ENCODE data around the gene IFNAR1. TPM values are rescaled to one million over a fixed set of nuclear protein-coding genes. Genes with fewer than 3 reads are reported as not detected.
A peak's percentile ranks its signal among the peaks of the same experiment; 100 is the strongest.

IFNAR1 gene
- total and polyA plus RNA-seq, 2 of the 8 experiments (the other 6 are each of a cell fraction or from before 2014, with no cell fraction given) = 3.1 to 17.1 TPM

GRCh38 chr21:33289199-33289819, 35.5 kb upstream of the IFNAR1 start:
- Histone ChIP-seq H3K4ac (replicated peaks; ENCODE audit: insufficient read length, low read depth, low read length) (no peak overlapping the region), H4K91ac (replicated peaks; ENCODE audit: insufficient read length, low read length) (no peak overlapping the region), H3K79me1 (ENCODE audit: low read depth, low read length) (no peaks in the 10 kb centered on the region), H3K79me2 (ENCODE audit: control insufficient read depth in 1 of 2, insufficient read depth in 2 of 2, low read length in 2 of 2) (no peaks in the 10 kb centered on the region), H3K9ac (replicated peaks in 1 of 4; ENCODE audit: extremely low read depth in 1 of 4, low read depth in 3 of 4, low read length in 3 of 4) (no peak overlapping the region), H4K8ac (ENCODE audit: extremely low read depth, insufficient read depth, low read length) (no peak overlapping the region), H2BK5ac (ENCODE audit: low read depth, low read length) (peak overlapping the region; percentile 49; the same call in 1 of the 2 replicates), H3K14ac (ENCODE audit: insufficient read length) (no peak overlapping the region), H2BK15ac (ENCODE audit: low read length) (no peak overlapping the region), H3K9me3 (ENCODE audit: insufficient read depth in 2 of 2, low read depth in 1 of 2, low read length in 1 of 2) (no peaks in the 10 kb centered on the region), H3K4me3 (ENCODE audit: extremely low read depth in 1 of 4, insufficient read depth in 2 of 4, low read depth in 3 of 4, low read length in 4 of 4) (no peak overlapping the region), H4K20me1 (replicated peaks in 1 of 2; ENCODE audit: control insufficient read depth in 1 of 2, insufficient read depth in 2 of 2, low read length in 2 of 2) (peaks cover 0 to 2% of the 10 kb centered on the region in 2 experiments), H3K27ac (ENCODE audit: low read depth, low read length) (no peak overlapping the region), H3K56ac (replicated peaks; ENCODE audit: insufficient read length, low read depth, low read length) (no peak overlapping the region), H2BK120ac (replicated peaks; ENCODE audit: low read depth, low read length) (no peak overlapping the region), H2BK12ac (ENCODE audit: low read depth, low read length) (no peak overlapping the region), H2BK20ac (ENCODE audit: low read length) (no peak overlapping the region), H3K4me1 (replicated peaks in 1 of 4; ENCODE audit: control insufficient read depth in 3 of 4, insufficient read depth in 4 of 4, low read length in 3 of 4) (no peaks in the 10 kb centered on the region), H3K4me2 (ENCODE audit: insufficient read depth in 1 of 2, low read depth in 2 of 2, low read length in 2 of 2) (no peak overlapping the region), H2AFZ (ENCODE audit: low read length) (no peak overlapping the region), H3K23ac (ENCODE audit: insufficient read length) (no peak overlapping the region), H3K23me2 (ENCODE audit: low read depth, low read length) (no peaks in the 10 kb centered on the region), H2AK5ac (ENCODE audit: low read depth, low read length) (no peak overlapping the region), H4K5ac (ENCODE audit: insufficient read length, low read depth, low read length) (no peak overlapping the region), H3K18ac (ENCODE audit: extremely low read depth, low read length) (no peak overlapping the region), H3K36me3 (ENCODE audit: control insufficient read depth in 2 of 4, insufficient read depth in 4 of 4, low read length in 3 of 4) (no peaks in the 10 kb centered on the region), H3K27me3 (replicated peaks in 1 of 4; ENCODE audit: control insufficient read depth in 3 of 4, extremely low read depth in 1 of 4, insufficient read depth in 3 of 4, low read length in 3 of 4) (no peaks in the 10 kb centered on the region)
- DNase-seq (ENCODE audit: low read depth in 1 of 2, low spot score in 2 of 2) (no peak), FAIRE-seq (no peak)
- 92% methylated on average over 11 of the region's 11 CpGs; no CpG with 5 or more reads in 1 of the 2 experiments for WGBS, 2 experiments (ENCODE audit: extremely low coverage in 1 of 2, insufficient coverage in 1 of 2, insufficient read length in 1 of 2, insufficient replicate concordance in 2 of 2, low coverage in 1 of 2, low lambda C conversion rate in 2 of 2, missing lambda C conversion rate in 1 of 2)
- ChIA-PET POLR2A (ENCODE audit: partially characterized antibody) (no interaction called here), CTCF (ENCODE audit: partially characterized antibody) (interaction anchor here (1.1 to 1.5 kb wide), 2 partner anchors 11 to 92 kb away, joined by 3 to 4 read pairs; no protein-coding TSS in a partner anchor)
- no peak for TF ChIP-seq MAX (IDR thresholded peaks at IDR 0.05)
- TF ChIP-seq EP300 (IDR thresholded peaks at IDR 0.05; ENCODE audit: borderline replicate concordance in 1 of 2, low read depth in 2 of 2, low read length in 2 of 2) = no peak
- TF ChIP-seq POLR2AphosphoS5 (IDR thresholded peaks at IDR 0.05; ENCODE audit: low read depth, low read length) = no peak
- no peak for TF ChIP-seq POLR2A (IDR thresholded peaks at IDR 0.05; ENCODE audit: control extremely low read depth in 1 of 2, low read depth in 2 of 2, low read length in 2 of 2)
